Measurements from ENCODE around the gene SLC36A2. TPM values are rescaled to one million over a fixed set of nuclear protein-coding genes. Genes with fewer than 3 reads are reported as not detected.

SLC36A2 gene
- total RNA-seq, 1 experiment from 2014 or later = not detected

DNA sequence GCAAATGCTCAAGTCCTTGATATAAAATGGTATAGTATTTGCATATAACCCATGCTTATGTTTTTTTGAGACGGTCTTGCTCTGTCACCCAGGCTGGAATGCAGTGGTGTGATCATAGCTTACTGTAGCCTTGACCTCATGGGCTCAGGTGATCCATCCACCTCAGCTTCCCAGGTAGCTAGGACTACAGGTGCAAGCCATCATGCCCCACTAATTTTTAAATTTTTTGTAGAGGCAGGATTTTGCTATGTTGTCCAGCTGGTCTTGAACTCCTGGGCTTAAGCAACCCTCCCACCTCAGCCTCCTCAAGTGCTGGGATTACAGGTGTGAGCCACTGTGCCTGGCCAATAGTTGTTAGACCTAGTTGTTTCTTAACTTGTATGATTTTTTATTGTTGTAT is 61.1 kb downstream of the SLC36A2 start:
- Histone ChIP-seq H3K36me3 (ENCODE audit: control insufficient read depth, insufficient read depth, low read length) (no peaks in the 10 kb centered on the region), H3K4me3 (ENCODE audit: low read depth in 2 of 2, low read length in 2 of 2) (no peak overlapping the region), H3K9me3 (ENCODE audit: control insufficient read depth, insufficient read depth, low read depth, low read length) (no peaks in the 10 kb centered on the region), H3K4me1 (ENCODE audit: control insufficient read depth, insufficient read depth, low read length) (no peaks in the 10 kb centered on the region), H3K27me3 (ENCODE audit: control insufficient read depth, insufficient read depth, low read length) (no peaks in the 10 kb centered on the region), H3K27ac (ENCODE audit: low read length) (no peak overlapping the region)
- ATAC-seq = no peak
- TF ChIP-seq, protein P1, sequence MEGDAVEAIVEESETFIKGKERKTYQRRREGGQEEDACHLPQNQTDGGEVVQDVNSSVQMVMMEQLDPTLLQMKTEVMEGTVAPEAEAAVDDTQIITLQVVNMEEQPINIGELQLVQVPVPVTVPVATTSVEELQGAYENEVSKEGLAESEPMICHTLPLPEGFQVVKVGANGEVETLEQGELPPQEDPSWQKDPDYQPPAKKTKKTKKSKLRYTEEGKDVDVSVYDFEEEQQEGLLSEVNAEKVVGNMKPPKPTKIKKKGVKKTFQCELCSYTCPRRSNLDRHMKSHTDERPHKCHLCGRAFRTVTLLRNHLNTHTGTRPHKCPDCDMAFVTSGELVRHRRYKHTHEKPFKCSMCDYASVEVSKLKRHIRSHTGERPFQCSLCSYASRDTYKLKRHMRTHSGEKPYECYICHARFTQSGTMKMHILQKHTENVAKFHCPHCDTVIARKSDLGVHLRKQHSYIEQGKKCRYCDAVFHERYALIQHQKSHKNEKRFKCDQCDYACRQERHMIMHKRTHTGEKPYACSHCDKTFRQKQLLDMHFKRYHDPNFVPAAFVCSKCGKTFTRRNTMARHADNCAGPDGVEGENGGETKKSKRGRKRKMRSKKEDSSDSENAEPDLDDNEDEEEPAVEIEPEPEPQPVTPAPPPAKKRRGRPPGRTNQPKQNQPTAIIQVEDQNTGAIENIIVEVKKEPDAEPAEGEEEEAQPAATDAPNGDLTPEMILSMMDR (IDR thresholded peaks at IDR 0.05) = no peak
- TF ChIP-seq POLR2AphosphoS5 (IDR thresholded peaks at IDR 0.05; ENCODE audit: low read depth, low read length) (no peak), SIN3A (IDR thresholded peaks at IDR 0.05; ENCODE audit: borderline replicate concordance, insufficient read depth, low read depth, low read length) (no peak), TCF7L2 (IDR thresholded peaks at IDR 0.05; ENCODE audit: low read depth, low read length) (no peak)
- TF ChIP-seq, protein P2, sequence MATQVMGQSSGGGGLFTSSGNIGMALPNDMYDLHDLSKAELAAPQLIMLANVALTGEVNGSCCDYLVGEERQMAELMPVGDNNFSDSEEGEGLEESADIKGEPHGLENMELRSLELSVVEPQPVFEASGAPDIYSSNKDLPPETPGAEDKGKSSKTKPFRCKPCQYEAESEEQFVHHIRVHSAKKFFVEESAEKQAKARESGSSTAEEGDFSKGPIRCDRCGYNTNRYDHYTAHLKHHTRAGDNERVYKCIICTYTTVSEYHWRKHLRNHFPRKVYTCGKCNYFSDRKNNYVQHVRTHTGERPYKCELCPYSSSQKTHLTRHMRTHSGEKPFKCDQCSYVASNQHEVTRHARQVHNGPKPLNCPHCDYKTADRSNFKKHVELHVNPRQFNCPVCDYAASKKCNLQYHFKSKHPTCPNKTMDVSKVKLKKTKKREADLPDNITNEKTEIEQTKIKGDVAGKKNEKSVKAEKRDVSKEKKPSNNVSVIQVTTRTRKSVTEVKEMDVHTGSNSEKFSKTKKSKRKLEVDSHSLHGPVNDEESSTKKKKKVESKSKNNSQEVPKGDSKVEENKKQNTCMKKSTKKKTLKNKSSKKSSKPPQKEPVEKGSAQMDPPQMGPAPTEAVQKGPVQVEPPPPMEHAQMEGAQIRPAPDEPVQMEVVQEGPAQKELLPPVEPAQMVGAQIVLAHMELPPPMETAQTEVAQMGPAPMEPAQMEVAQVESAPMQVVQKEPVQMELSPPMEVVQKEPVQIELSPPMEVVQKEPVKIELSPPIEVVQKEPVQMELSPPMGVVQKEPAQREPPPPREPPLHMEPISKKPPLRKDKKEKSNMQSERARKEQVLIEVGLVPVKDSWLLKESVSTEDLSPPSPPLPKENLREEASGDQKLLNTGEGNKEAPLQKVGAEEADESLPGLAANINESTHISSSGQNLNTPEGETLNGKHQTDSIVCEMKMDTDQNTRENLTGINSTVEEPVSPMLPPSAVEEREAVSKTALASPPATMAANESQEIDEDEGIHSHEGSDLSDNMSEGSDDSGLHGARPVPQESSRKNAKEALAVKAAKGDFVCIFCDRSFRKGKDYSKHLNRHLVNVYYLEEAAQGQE (IDR thresholded peaks at IDR 0.05; ENCODE audit: insufficient read depth in 1 of 2, low read depth in 2 of 2, low read length in 1 of 2) = no peak
- BruUV-seq (replicated peaks) = no TSS peak
- in situ Hi-C loops (cut with HindIII; ENCODE audit: low pct_unique_long_range_greater_than_20kb, low sequenced_read_pairs) (no loop called here), intact Hi-C loops (cut with micrococcal nuclease; ENCODE audit: unreplicated experiment) (no loop called here)
- POLR2A ChIA-PET = no interaction called here
- CTCF ChIA-PET = no interaction called here
- DNase-seq (ENCODE audit: low read depth, low spot score) = no peak

DNA sequence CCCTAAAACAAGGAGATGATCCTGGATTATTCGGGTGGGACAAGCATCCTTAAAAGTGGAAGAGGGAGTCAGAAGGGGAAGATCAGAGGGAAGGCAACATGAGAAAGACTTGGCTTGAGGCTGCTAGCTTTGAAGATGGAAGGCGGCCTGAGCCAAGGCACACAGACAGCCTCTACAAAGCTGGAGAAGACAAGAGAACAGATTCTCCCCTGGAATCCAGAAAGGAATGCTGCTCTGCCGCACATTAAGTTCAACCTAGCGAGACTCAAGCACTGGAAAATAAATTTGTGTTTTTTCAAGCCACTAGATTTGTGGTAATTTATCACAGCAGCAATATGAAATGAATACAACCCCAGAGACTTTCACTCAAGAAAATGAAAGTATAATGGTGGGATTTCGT is 61.7 kb downstream of the SLC36A2 start:
- no peak overlapping the region for H3K4me3 ChIP-seq (ENCODE audit: low read depth in 2 of 2, low read length in 2 of 2)
- intact Hi-C loops (cut with micrococcal nuclease; ENCODE audit: unreplicated experiment) = no loop called here
- ATAC-seq = no peak
- H3K4me1 ChIP-seq (ENCODE audit: control insufficient read depth, insufficient read depth, low read length) = no peaks in the 10 kb centered on the region
- TF ChIP-seq, protein P2 (IDR thresholded peaks at IDR 0.05; ENCODE audit: insufficient read depth in 1 of 2, low read depth in 2 of 2, low read length in 1 of 2) = no peak
- TF ChIP-seq POLR2AphosphoS5 (IDR thresholded peaks at IDR 0.05; ENCODE audit: low read depth, low read length) (no peak), SIN3A (IDR thresholded peaks at IDR 0.05; ENCODE audit: borderline replicate concordance, insufficient read depth, low read depth, low read length) (no peak), TCF7L2 (IDR thresholded peaks at IDR 0.05; ENCODE audit: low read depth, low read length) (no peak)
- TF ChIP-seq, protein P1 (IDR thresholded peaks at IDR 0.05) = no peak
- H3K27me3 ChIP-seq (ENCODE audit: control insufficient read depth, insufficient read depth, low read length) = no peaks in the 10 kb centered on the region
- ChIA-PET POLR2A (no interaction called here), CTCF (interaction anchor here (0.5 kb wide), 1 partner anchor 43 kb away, joined by 3 read pairs; no protein-coding TSS in a partner anchor)
- BruUV-seq (replicated peaks) = no TSS peak
- H3K27ac ChIP-seq (ENCODE audit: low read length) = no peak overlapping the region
- no peaks in the 10 kb centered on the region for H3K9me3 ChIP-seq (ENCODE audit: control insufficient read depth, insufficient read depth, low read depth, low read length)
- DNase-seq (ENCODE audit: low read depth, low spot score) = no peak
- H3K36me3 ChIP-seq (ENCODE audit: control insufficient read depth, insufficient read depth, low read length) = no peaks in the 10 kb centered on the region
- in situ Hi-C loops (cut with HindIII; ENCODE audit: low pct_unique_long_range_greater_than_20kb, low sequenced_read_pairs) = no loop called here

All from Panc1 (cell line).